DND-41 (cell line): ENCODE data around the gene COMTD1.

ENCODE experiments used
- ATAC-seq: fragments of 200-7000 bp; cut with Tn5 transposase; 3 replicates; pipeline ENCODE4 v1.9.1; 2021; ENCODE audit warnings: low read depth; ENCODE audit not compliant: insufficient read depth
- DNase-seq: peaks from one replicate; pipeline ENCODE4 v3.0.0-alpha.2; 2020
- H2AFZ ChIP-seq: 2 replicates; pipeline ENCODE4 v1.6.0; 2012; ENCODE audit warnings: low read depth, low read length
- H3K27ac ChIP-seq: 2 replicates; pipeline ENCODE4 v1.5.1; 2012; ENCODE audit warnings: low read length, inconsistent platforms
- H3K27me3 ChIP-seq: fragments of 200-600 bp; sonication (generic); 2 replicates; pipeline ENCODE4 v1.6.0; 2012; ENCODE audit warnings: low read length, mild to moderate bottlenecking, inconsistent platforms; ENCODE audit not compliant: insufficient read depth, poor library complexity
- H3K36me3 ChIP-seq: 2 replicates; pipeline ENCODE4 v1.5.1; 2012; ENCODE audit warnings: low read length, inconsistent platforms; ENCODE audit not compliant: insufficient read depth
- H3K4me1 ChIP-seq: 2 replicates; pipeline ENCODE4 v1.5.1; 2012; ENCODE audit warnings: mild to moderate bottlenecking, low read length; ENCODE audit not compliant: insufficient read depth
- H3K4me2 ChIP-seq: 2 replicates; pipeline ENCODE4 v1.6.0; 2012; ENCODE audit warnings: mild to moderate bottlenecking, moderate library complexity, low read length, inconsistent platforms; ENCODE audit not compliant: insufficient read depth
- H3K4me3 ChIP-seq, 2 experiments: fragments of 200-600 bp in 1 of 2; shearing (Covaris generic) in 1 of 2; 2 replicates each; pipeline ENCODE4 v1.5.1; 2012 to 2016; ENCODE audit warnings: inconsistent platforms in 2 of 2, low read length in 2 of 2, mild to moderate bottlenecking in 2 of 2, low read depth in 1 of 2, moderate library complexity in 1 of 2
- H3K79me2 ChIP-seq: 2 replicates; pipeline ENCODE4 v1.6.0; 2012; ENCODE audit warnings: low read length, inconsistent platforms; ENCODE audit not compliant: insufficient read depth
- H3K9ac ChIP-seq: 2 replicates; pipeline ENCODE4 v1.6.0; 2012; ENCODE audit warnings: low read depth, mild to moderate bottlenecking, inconsistent platforms, low read length, moderate library complexity
- H3K9me3 ChIP-seq: 2 replicates; pipeline ENCODE4 v1.5.1; 2012; ENCODE audit warnings: low read length, moderate library complexity, mild to moderate bottlenecking, inconsistent platforms; ENCODE audit not compliant: insufficient read depth, severe bottlenecking
- H4K20me1 ChIP-seq: 2 replicates; pipeline ENCODE4 v1.6.0; 2012; ENCODE audit warnings: low read length; ENCODE audit not compliant: insufficient read depth
- CTCF ChIP-seq: IDR thresholded peaks from 2 replicates; pipeline ENCODE4 v1.5.1; 2012; ENCODE audit warnings: borderline replicate concordance, low read length, moderate library complexity, mild to moderate bottlenecking; ENCODE audit not compliant: poor library complexity, severe bottlenecking; ENCODE audit errors: extremely low read depth
- EZH2 ChIP-seq: IDR thresholded peaks from 3 replicates; pipeline ENCODE4 v1.6.1; 2012; ENCODE audit warnings: borderline replicate concordance, low read depth, mild to moderate bottlenecking, moderate library complexity, low read length, inconsistent platforms; ENCODE audit not compliant: severe bottlenecking

The COMTD1 gene

DNA sequence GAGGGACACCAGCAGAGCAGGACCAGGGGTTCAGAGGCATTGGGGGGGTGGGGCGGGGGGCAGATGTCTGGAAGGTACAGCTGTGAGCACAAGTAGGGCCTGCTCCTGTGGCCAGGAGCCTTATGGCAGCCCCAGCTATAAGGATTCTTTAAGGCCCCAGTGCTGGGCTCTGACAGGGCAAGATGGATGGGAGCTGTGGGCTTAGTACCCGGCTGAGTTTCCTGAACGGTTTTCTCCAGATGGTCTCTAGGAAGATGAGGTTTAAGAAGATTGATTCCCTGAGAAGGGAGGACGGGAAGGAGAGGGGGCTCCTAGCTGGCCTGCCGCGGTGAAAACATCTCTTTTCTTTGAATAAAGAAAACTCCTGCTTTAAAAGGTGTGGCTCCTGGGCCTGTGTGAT lies 30.1 kb upstream of the COMTD1 start:
- ATAC-seq: no peak
- Histone ChIP-seq H3K27me3 (no peaks in the 10 kb centered on the region), H4K20me1 (no peaks in the 10 kb centered on the region), H3K4me3 (no peak overlapping the region), H3K36me3 (no peaks in the 10 kb centered on the region), H3K9me3 (no peaks in the 10 kb centered on the region), H3K4me2 (no peak overlapping the region), H3K79me2 (no peaks in the 10 kb centered on the region), H3K4me1 (no peaks in the 10 kb centered on the region), H2AFZ (no peak overlapping the region), H3K27ac (no peak overlapping the region), H3K9ac (no peak overlapping the region)
- no peak for TF ChIP-seq CTCF
- TF ChIP-seq EZH2: no peak
- DNase-seq: no peak

- Histone ChIP-seq H2AFZ (no peak overlapping the region), H3K9ac (no peak overlapping the region), H3K4me1 (no peaks in the 10 kb centered on the region), H3K27me3 (no peaks in the 10 kb centered on the region), H3K79me2 (no peaks in the 10 kb centered on the region), H3K4me2 (no peak overlapping the region), H3K9me3 (no peaks in the 10 kb centered on the region), H3K27ac (no peak overlapping the region), H4K20me1 (no peaks in the 10 kb centered on the region), H3K4me3 (no peak overlapping the region), H3K36me3 (no peaks in the 10 kb centered on the region)
- DNase-seq (no peak), ATAC-seq (no peak)
- TF ChIP-seq CTCF (no peak), EZH2 (no peak)
Observed at GRCh38 chr10:75263806-75264205, 28.0 kb upstream of the COMTD1 start.

- no peak overlapping the region for H3K4me3 ChIP-seq
- no peaks in the 10 kb centered on the region for H3K79me2 ChIP-seq
- no peaks in the 10 kb centered on the region for H3K36me3 ChIP-seq
- H2AFZ ChIP-seq: no peak overlapping the region
- H3K27me3 ChIP-seq: no peaks in the 10 kb centered on the region
- ATAC-seq (no peak), DNase-seq (no peak)
- no peaks in the 10 kb centered on the region for H4K20me1 ChIP-seq
- no peak overlapping the region for H3K9ac ChIP-seq
- H3K4me1 ChIP-seq: no peaks in the 10 kb centered on the region
- TF ChIP-seq CTCF: no peak
- no peak for TF ChIP-seq EZH2
- H3K27ac ChIP-seq: no peak overlapping the region
- no peak overlapping the region for H3K4me2 ChIP-seq
- H3K9me3 ChIP-seq: no peaks in the 10 kb centered on the region
Observed at GRCh38 chr10:75261813-75262705, 26.3 kb upstream of the COMTD1 start.
